HepG2 (cell line): ENCODE measurements around the gene ORM1. TPM values are rescaled to one million over a fixed set of nuclear protein-coding genes. Genes with fewer than 3 reads are reported as not detected.
"Not testable (repeated sequence)": the region's sequence is repeated elsewhere in the genome, so short reads cannot be mapped to it uniquely, and the experiment has no call there.

Experiments
- ATAC-seq: fragments of 200-7000 bp; cut with Tn5 transposase; 3 replicates; pipeline ENCODE4 v1.9.1; 2020; ENCODE audit warnings: mild to moderate bottlenecking, moderate library complexity
- BruUV-seq: library from RNA; stranded (reverse); fragments of 400-500 nt; replicated peaks from 2 replicates; lab custom pipeline; 2021; lab: Mats Ljungman, UMichigan
- CTCF ChIA-PET: fragments of 300-600 bp; formaldehyde crosslinking; extraction: SDS; loops from one replicate; lab custom pipeline; 2021; ENCODE audit warnings: low total read pairs, inconsistent platforms, low intra/inter-chr PET ratio; lab: Yijun Ruan, JAX
- POLR2A ChIA-PET: fragments of 350-600 bp; sonication (Branson Sonifier 250); formaldehyde crosslinking; loops from one replicate; lab custom pipeline; 2020; ENCODE audit warnings: antibody characterized with exemption, inconsistent platforms; lab: Yijun Ruan, JAX
- DNase-seq: peaks from one replicate; pipeline ENCODE4 v3.0.0-alpha.2; 2015; ENCODE audit warnings: low spot score
- FAIRE-seq: peaks from 3 replicates; lab custom pipeline; 2011; peaks lifted over from hg19 to GRCh38; lab: Jason Lieb, UNC
- H2AFZ ChIP-seq: one replicate; pipeline ENCODE4 v1.6.1; 2011; ENCODE audit warnings: low read length, inconsistent platforms
- H3K27ac ChIP-seq: fragments of 300-600 bp; 3 replicates; pipeline ENCODE4 v1.8.0; 2011; ENCODE audit warnings: mixed run types, mild to moderate bottlenecking, mixed read lengths, low read length, inconsistent platforms; ENCODE audit not compliant: insufficient read depth; ENCODE audit errors: extremely low read length
- H3K27me3 ChIP-seq, 2 experiments: fragments of 200-600 bp in 1 of 2; 2 replicates in 1 of 2; 3 replicates in 1 of 2; pipeline versions ENCODE4 v1.6.0 to v1.8.0; 2011; ENCODE audit warnings: low read length in 2 of 2, mild to moderate bottlenecking in 2 of 2, moderate library complexity in 2 of 2, inconsistent platforms in 1 of 2; ENCODE audit not compliant: insufficient read depth in 2 of 2, control insufficient read depth in 1 of 2
- H3K36me3 ChIP-seq, 2 experiments: fragments of 200-600 bp in 1 of 2; replicated peaks in 1 of 2; 2 replicates in 1 of 2; 3 replicates in 1 of 2; pipeline versions ENCODE4 v1.5.1 to v1.8.0; 2011; ENCODE audit warnings: low read length in 2 of 2, inconsistent platforms in 1 of 2; ENCODE audit not compliant: insufficient read depth in 2 of 2, control insufficient read depth in 1 of 2
- H3K4me1 ChIP-seq: 2 replicates; pipeline ENCODE4 v1.5.1; 2012; ENCODE audit warnings: low read length, inconsistent platforms; ENCODE audit not compliant: insufficient read depth
- H3K4me2 ChIP-seq: 2 replicates; pipeline ENCODE4 v1.6.0; 2011; ENCODE audit warnings: low read depth, low read length, inconsistent platforms
- H3K4me3 ChIP-seq, 3 experiments: fragments of 200-600 bp in 1 of 3; sonication (generic), shearing (Covaris generic) in 1 of 3; replicated peaks in 1 of 3; 2 replicates each; pipeline ENCODE4 v1.5.1; 2011 to 2016; ENCODE audit warnings: low read length in 3 of 3, inconsistent platforms in 2 of 3, low read depth in 2 of 3, mild to moderate bottlenecking in 2 of 3, control low read depth in 1 of 3, mixed read lengths in 1 of 3; ENCODE audit not compliant: insufficient read depth in 1 of 3
- H3K79me2 ChIP-seq: one replicate; pipeline ENCODE4 v1.6.1; 2011; ENCODE audit warnings: low read length, inconsistent platforms; ENCODE audit not compliant: insufficient read depth
- H3K9ac ChIP-seq: 2 replicates; pipeline ENCODE4 v1.6.0; 2011; ENCODE audit warnings: mild to moderate bottlenecking, low read depth, low read length, inconsistent platforms; ENCODE audit not compliant: insufficient read depth
- H3K9me3 ChIP-seq: 2 replicates; pipeline ENCODE4 v1.5.1; 2012; ENCODE audit warnings: mild to moderate bottlenecking, low read length
- H4K20me1 ChIP-seq: 2 replicates; pipeline ENCODE4 v1.6.0; 2011; ENCODE audit warnings: inconsistent platforms, mild to moderate bottlenecking, low read length, moderate library complexity; ENCODE audit not compliant: insufficient read depth
- ARNTL ChIP-seq: sonication (generic); formaldehyde crosslinking; IDR thresholded peaks from 2 replicates; pipeline ENCODE4 v1.4.0; 2020; ENCODE audit warnings: mild to moderate bottlenecking, missing genetic modification reagents
- DMAP1 ChIP-seq: IDR thresholded peaks from 2 replicates; pipeline ENCODE4 v1.6.1; 2016
- HNF4A ChIP-seq: sonication (generic); formaldehyde crosslinking; IDR thresholded peaks from 2 replicates; pipeline ENCODE4 v1.4.0; 2020; ENCODE audit warnings: missing genetic modification reagents
- MAZ ChIP-seq, 2 experiments: sonication (generic) in 1 of 2; formaldehyde crosslinking in 1 of 2; IDR thresholded peaks; 2 replicates each; pipeline versions ENCODE4 v1.5.0 to v1.6.1; 2012 to 2020; ENCODE audit warnings: low read depth in 2 of 2, mild to moderate bottlenecking in 2 of 2, borderline replicate concordance in 1 of 2, improper control_type of control experiment in 1 of 2, low read length in 1 of 2, missing genetic modification reagents in 1 of 2, moderate library complexity in 1 of 2
- MED1 ChIP-seq: sonication (generic); formaldehyde crosslinking; IDR thresholded peaks from 2 replicates; pipeline ENCODE4 v1.4.0; 2020; ENCODE audit warnings: missing genetic modification reagents
- PATZ1 ChIP-seq: sonication (generic); formaldehyde crosslinking; IDR thresholded peaks from 2 replicates; pipeline ENCODE4 v1.4.0; 2020; ENCODE audit warnings: missing genetic modification reagents
- SKI ChIP-seq: fragments of 450-650 bp; IDR thresholded peaks from one replicate; pipeline ENCODE4 v1.6.1; 2018; ENCODE audit warnings: mild to moderate bottlenecking; ENCODE audit not compliant: partially characterized antibody
- TBX2 ChIP-seq: sonication (generic); formaldehyde crosslinking; IDR thresholded peaks from 2 replicates; pipeline ENCODE4 v1.5.0; 2020; ENCODE audit warnings: missing genetic modification reagents, mild to moderate bottlenecking, borderline replicate concordance
- YEATS2 ChIP-seq: sonication (generic); formaldehyde crosslinking; IDR thresholded peaks from 2 replicates; pipeline ENCODE4 v1.4.0; 2020; ENCODE audit warnings: missing genetic modification reagents, borderline replicate concordance
- ZBTB10 ChIP-seq: sonication (generic); formaldehyde crosslinking; IDR thresholded peaks from 2 replicates; pipeline ENCODE4 v1.4.0; 2020; ENCODE audit warnings: missing genetic modification reagents, borderline replicate concordance
- ZBTB7A ChIP-seq: sonication (generic); formaldehyde crosslinking; IDR thresholded peaks from 2 replicates; pipeline ENCODE4 v1.8.0; 2022; ENCODE audit warnings: mild to moderate bottlenecking, missing genetic modification reagents
- ZNF687 ChIP-seq: sonication (generic); formaldehyde crosslinking; IDR thresholded peaks from 2 replicates; pipeline ENCODE4 v1.5.1; 2020; ENCODE audit warnings: mild to moderate bottlenecking, missing genetic modification reagents, moderate library complexity
- WGBS: methylation state at CpG from one replicate; pipeline ENCODE4 v1.1.6; 2017; ENCODE audit warnings: low lambda C conversion rate; 5-methylcytosine and 5-hydroxymethylcytosine counted together
- in situ Hi-C: cut with HindIII; loops from 2 replicates; pipeline ENCODE4 v1.10.0; 2017; ENCODE audit warnings: low pct_unique_long_range_greater_than_20kb; ENCODE audit not compliant: extremely low pct_ligation_motif_present
- intact Hi-C: fragments of 100-400 bp; cut with micrococcal nuclease; formaldehyde crosslinking; loops from one replicate; pipeline ENCODE4 v1.10.0; 2022; ENCODE audit not compliant: unreplicated experiment
- polyA plus RNA-seq, 8 experiments: library from polyadenylated mRNA; depleted of rRNA in 3 of 8; stranded (reverse) in 7 of 8; unstranded in 1 of 8; fragments of >200 nt; fragmentation: Illumina TruSeq in 4 of 8; extraction: Trizol in 4 of 8; gene quantifications; 2 replicates each; pipeline versions ENCODE4 v1.2.1 to v1.2.3, GENCODE V29; 2011 to 2016; ENCODE audit warnings: low read depth in 4 of 8, missing spikeins in 1 of 8, mixed read lengths in 1 of 8; ENCODE audit not compliant: insufficient read depth in 1 of 8
- total RNA-seq, 5 experiments: library from RNA; depleted of rRNA; stranded (reverse); fragments of >200 nt; fragmentation: Illumina TruSeq; extraction: Trizol; gene quantifications; 2 replicates each; pipeline ENCODE4 v1.2.3, GENCODE V29; 2016; ENCODE audit warnings: low read depth in 1 of 5

Gene ORM1
- total and polyA plus RNA-seq, 2 of the 13 experiments (the other 11 are each of a cell fraction or from before 2014, with no cell fraction given) = 699 to 1,180 TPM

GRCh38 chr9:114328357-114328820, 5.5 kb downstream of the ORM1 start:
- Histone ChIP-seq H3K79me2 (peaks cover 23% of the 10 kb centered on the region), H3K4me3 (peak overlapping the region in 1 of 3 experiments; percentile 52; a peak in 1 of 6 replicates), H3K4me2 (peak overlapping the region; percentile 76), H3K4me1 (peaks cover 62% of the 10 kb centered on the region), H3K27ac (peak overlapping the region; percentile 96), H3K9ac (peak overlapping the region; percentile 67)
- DNase-seq = peak; percentile 76
- H3K9me3 ChIP-seq; H2AFZ ChIP-seq; H4K20me1 ChIP-seq; intact Hi-C loops; H3K27me3 ChIP-seq; in situ Hi-C loops; CTCF ChIA-PET; H3K36me3 ChIP-seq; TF ChIP-seq MAZ (IDR thresholded peaks at IDR 0.05; ENCODE audit: borderline replicate concordance, low read depth, low read length): not testable (repeated sequence)
- 25% methylated on average over 5 of the region's 10 CpGs for WGBS
- POLR2A ChIA-PET = interaction anchor here (0.8 to 1.7 kb wide), 5 partner anchors 13 to 246 kb away, joined by 3 to 8 read pairs (median 5); partner anchors contain the start of gene KIF12
- peak; percentile 11 for ATAC-seq
- BruUV-seq = TSS peak; percentile 78
- peak; percentile 74 for FAIRE-seq
- peak; percentile 22; the same call in 1 of the 2 replicates for TF ChIP-seq TBX2
- peak; percentile 25; the same call in 1 of the 2 replicates for TF ChIP-seq ARNTL (CRISPR knock-in tag)
- TF ChIP-seq MED1 = peak; percentile 33
- TF ChIP-seq ZBTB10 (CRISPR knock-in tag) = 0 out of 2 replicates have a peak, but pooled peaks have one; percentile 41
- peak; percentile 4 for TF ChIP-seq SKI
- peak; percentile 14; the same call in 1 of the 2 replicates for TF ChIP-seq DMAP1
- TF ChIP-seq PATZ1 (CRISPR knock-in tag) = 0 out of 2 replicates have a peak, but pooled peaks have one; percentile 19
- 0 out of 2 replicates have a peak, but pooled peaks have one; percentile 37 for TF ChIP-seq MAZ (CRISPR knock-in tag; IDR thresholded peaks at IDR 0.05; ENCODE audit: low read depth)
- TF ChIP-seq ZNF687 (CRISPR knock-in tag) = peak; percentile 58
- peak; percentile 87 for TF ChIP-seq HNF4A
- TF ChIP-seq YEATS2 = 0 out of 2 replicates have a peak, but pooled peaks have one; percentile 21
- 0 out of 2 replicates have a peak, but pooled peaks have one; percentile 19 for TF ChIP-seq ZBTB7A (CRISPR knock-in tag)
